ENCODE measurements around the gene GPR31.

Gene GPR31

DNA sequence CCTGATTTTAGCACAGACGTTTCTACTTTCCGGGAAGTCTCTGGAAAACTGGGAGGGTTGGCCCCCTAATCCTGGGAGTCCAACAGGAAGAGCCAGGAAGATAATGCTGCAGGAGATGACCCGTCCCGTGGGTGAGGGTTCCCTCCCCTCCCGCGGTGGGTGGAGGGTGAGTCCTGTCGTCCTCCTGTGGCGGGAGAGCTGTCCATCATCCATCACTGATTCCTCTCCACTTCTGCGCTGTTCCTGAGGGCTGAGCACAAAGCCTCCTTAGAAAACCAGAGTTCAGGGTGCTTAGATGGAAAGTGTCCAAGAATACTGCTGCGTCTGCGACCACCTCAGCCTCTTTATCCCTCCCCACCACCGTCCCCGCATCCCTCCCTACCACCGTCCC lies 40.9 kb downstream of the GPR31 start (continued):
- TF ChIP-seq, protein P1, sequence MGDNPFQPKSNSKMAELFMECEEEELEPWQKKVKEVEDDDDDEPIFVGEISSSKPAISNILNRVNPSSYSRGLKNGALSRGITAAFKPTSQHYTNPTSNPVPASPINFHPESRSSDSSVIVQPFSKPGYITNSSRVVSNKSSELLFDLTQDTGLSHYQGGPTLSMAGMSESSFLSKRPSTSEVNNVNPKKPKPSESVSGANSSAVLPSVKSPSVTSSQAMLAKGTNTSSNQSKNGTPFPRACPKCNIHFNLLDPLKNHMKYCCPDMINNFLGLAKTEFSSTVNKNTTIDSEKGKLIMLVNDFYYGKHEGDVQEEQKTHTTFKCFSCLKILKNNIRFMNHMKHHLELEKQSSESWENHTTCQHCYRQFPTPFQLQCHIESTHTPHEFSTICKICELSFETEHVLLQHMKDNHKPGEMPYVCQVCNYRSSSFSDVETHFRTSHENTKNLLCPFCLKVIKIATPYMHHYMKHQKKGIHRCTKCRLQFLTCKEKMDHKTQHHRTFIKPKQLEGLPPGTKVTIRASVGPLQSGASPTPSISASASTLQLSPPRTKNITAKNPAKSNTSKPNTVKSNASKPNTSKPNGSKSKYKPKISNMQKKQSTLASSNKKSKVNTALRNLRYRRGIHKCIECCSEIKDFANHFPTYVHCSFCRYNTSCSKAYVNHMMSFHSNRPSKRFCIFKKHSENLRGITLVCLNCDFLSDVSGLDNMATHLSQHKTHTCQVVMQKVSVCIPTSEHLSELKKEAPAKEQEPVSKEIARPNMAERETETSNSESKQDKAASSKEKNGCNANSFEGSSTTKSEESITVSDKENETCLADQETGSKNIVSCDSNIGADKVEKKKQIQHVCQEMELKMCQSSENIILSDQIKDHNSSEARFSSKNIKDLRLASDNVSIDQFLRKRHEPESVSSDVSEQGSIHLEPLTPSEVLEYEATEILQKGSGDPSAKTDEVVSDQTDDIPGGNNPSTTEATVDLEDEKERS (tag by site-specific recombination; IDR thresholded peaks at IDR 0.05): no peak
- TF ChIP-seq OSR2 (tag by site-specific recombination; IDR thresholded peaks at IDR 0.05): no peak

DNA sequence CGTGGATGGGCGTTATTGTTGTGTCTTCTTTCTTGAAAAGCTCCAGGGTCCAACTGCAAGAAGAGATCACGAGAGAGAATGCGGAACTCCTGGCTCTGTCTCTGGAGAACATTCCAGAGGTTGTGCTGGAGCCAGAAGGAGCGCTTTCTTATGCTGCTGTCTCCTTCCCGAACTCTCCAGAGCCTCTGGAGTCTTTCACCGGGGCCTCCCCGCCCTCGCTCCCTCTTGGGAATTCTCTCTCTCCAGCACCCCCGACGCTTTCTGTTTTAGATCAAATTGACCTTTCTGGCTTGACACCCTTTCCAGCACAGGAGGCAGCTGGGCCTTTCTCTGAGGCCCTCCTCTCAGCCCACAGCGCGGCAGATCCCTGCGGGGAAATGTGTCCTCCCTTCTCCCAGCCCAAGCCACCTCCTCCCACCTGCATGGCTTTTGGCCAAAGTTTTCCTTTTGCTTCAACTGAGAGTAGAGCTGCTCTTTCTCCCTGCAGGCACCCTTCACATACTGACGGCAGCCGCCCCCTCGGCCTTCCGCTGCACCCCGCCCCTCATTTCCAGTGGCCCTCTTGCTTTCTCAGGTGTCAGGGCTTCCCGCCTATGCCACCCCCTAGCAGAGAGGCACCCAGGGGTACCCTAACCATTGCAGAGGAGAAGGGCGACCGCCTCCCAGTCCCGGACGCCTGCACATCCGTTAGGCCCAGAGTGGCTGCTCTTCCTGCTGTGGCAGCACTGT lies 41.5 kb downstream of the GPR31 start:
- no peak overlapping the region for H3K27ac ChIP-seq (ENCODE audit: extremely low read depth, low read depth, low read length)
- H3K36me3 ChIP-seq (ENCODE audit: control insufficient read depth in 2 of 2, insufficient read depth in 1 of 2, low read length in 2 of 2): no peaks in the 10 kb centered on the region
- no peaks in the 10 kb centered on the region for H3K4me1 ChIP-seq (ENCODE audit: control insufficient read depth, insufficient read depth, low read length)
- no peak overlapping the region for H3K4me3 ChIP-seq (ENCODE audit: low read depth, low read length)
- TF ChIP-seq EGR2 (tag by site-specific recombination; IDR thresholded peaks at IDR 0.05; ENCODE audit: low read depth) (peak; percentile 80), ZFHX2 (tag by site-specific recombination; conservative IDR thresholded peaks at IDR 0.05) (peak; percentile 84)
- TF ChIP-seq, protein P2, sequence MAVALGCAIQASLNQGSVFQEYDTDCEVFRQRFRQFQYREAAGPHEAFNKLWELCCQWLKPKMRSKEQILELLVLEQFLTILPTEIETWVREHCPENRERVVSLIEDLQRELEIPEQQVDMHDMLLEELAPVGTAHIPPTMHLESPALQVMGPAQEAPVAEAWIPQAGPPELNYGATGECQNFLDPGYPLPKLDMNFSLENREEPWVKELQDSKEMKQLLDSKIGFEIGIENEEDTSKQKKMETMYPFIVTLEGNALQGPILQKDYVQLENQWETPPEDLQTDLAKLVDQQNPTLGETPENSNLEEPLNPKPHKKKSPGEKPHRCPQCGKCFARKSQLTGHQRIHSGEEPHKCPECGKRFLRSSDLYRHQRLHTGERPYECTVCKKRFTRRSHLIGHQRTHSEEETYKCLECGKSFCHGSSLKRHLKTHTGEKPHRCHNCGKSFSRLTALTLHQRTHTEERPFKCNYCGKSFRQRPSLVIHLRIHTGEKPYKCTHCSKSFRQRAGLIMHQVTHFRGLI (tag by site-specific recombination; IDR thresholded peaks at IDR 0.05): no peak
- ChIA-PET POLR2A (no interaction called here), CTCF (no interaction called here)
- no peaks in the 10 kb centered on the region for H3K9me3 ChIP-seq (ENCODE audit: control insufficient read depth, insufficient read depth, low read depth, low read length)

DNA sequence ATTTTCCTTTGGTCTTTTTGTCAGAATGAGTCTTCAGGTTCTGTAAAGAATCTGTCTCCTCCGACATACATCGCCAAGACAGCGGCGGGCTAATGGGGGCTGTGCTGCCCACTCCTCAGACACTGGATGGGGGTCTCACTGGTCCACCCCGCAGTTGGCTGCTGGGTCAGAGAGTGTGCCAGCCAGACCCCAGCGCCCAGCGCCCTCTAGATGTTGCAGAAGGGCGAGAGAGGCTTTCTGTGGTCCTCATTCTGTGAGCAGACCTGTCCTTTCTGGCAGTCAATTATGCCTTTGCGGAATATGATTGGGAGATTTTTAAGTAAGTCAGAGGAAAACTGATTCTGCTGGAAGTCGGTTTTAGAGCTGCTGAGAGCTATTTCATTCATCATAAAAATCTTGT lies 42.7 kb downstream of the GPR31 start:
- ChIA-PET POLR2A (no interaction called here), CTCF (no interaction called here)

DNA sequence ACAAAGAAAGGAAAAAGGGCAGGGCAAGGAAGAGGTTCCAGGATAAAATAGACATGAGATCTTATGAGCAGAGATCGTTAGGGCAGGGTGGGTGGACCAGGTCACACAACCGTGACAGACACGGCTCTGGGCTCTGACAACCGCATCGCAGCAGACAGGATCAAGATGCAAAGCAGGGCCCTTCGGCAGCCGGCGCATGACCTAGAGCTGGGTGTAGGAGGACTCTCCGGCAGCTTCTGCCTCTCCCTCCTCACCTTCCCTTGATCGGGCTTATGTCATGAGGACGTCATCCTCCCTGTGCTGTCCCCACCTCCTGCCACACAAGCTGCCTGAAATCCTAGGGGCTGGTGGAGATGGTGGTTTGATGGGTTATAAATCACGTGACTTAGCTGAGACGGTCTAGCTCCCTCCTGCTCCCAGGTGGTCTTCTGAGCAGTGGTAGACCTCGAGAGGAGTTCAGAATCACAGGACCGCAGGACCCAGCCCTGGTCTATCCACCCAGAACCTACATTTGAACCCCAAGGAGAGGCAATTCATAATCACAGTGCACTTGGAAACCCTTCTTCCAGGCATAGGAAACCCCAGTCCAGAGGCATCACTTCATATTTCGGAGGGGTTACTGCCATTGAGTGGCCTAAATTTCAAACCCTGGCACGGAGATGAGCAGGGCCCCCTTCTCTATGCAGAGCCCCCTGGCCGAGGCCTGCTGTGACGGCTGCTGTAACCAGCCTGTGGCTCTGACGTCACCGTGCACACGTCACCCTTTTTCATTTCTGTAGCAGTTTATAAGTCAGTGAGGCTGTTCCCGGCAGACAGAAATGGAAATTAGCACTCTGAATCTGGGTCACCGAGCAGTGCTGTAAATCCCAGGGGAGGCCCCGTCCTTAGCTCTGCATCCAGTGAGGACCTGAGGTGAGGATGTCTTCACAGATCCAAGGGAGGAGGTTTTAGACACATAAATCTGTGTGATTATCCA lies 43.6 kb downstream of the GPR31 start:
- ChIA-PET POLR2A (no interaction called here), CTCF (interaction anchor here (0.7 kb wide), 2 partner anchors 69 to 646 kb away, joined by 3 read pairs; no protein-coding TSS in a partner anchor)
- no peak overlapping the region for H3K4me3 ChIP-seq (ENCODE audit: low read depth, low read length)

More for the DNA sequence above, 42.7 kb downstream of the GPR31 start:
- Histone ChIP-seq H3K4me1 (ENCODE audit: control insufficient read depth, insufficient read depth, low read length) (no peaks in the 10 kb centered on the region), H3K4me3 (ENCODE audit: low read depth, low read length) (no peak overlapping the region), H3K9me3 (ENCODE audit: control insufficient read depth, insufficient read depth, low read depth, low read length) (no peaks in the 10 kb centered on the region), H3K27ac (ENCODE audit: extremely low read depth, low read depth, low read length) (no peak overlapping the region), H3K36me3 (ENCODE audit: control insufficient read depth in 2 of 2, insufficient read depth in 1 of 2, low read length in 2 of 2) (no peaks in the 10 kb centered on the region)
- TF ChIP-seq ZSCAN30 (tag by site-specific recombination; IDR thresholded peaks at IDR 0.05): no peak

DNA sequence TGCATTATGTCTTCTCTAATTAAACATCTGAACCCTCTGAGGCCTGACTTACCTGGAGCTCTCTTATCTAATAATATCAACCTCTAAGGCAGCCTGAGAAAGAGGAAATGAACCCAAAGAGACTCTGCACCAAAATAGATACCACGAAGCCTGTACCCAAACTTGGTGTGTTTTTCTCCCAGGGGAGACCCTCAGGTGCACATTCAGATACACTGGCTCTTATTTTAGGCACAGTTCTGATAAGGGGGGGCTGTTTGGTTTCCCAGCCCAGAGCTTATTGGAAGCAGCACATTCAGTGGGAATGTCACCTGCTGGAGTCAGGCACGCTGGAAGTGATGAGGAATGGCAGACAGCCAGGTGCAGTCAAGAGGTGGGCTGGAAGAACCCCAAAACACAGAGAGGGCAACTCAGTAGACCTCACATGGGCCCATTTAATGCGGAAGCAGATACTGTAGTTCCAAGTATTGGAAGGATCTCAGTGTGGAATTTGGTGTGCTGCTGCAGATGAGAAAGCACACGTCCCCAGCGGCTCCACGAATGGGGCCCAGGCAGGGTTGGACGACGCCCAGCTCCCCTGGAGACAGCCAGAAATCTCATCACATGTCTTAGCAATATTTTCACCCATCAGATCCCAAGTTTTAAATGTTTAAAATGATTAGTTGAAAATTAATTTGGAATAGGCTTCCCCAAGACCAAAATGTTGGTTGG lies 44.6 kb downstream of the GPR31 start:
- H3K4me3 ChIP-seq (ENCODE audit: low read depth, low read length): no peak overlapping the region
- no peaks in the 10 kb centered on the region for H3K4me1 ChIP-seq (ENCODE audit: control insufficient read depth, insufficient read depth, low read length)
- CTCF ChIA-PET: no interaction called here

More for the DNA sequence above, 43.6 kb downstream of the GPR31 start:
- Histone ChIP-seq H3K9me3 (ENCODE audit: control insufficient read depth, insufficient read depth, low read depth, low read length) (no peaks in the 10 kb centered on the region), H3K27ac (ENCODE audit: extremely low read depth, low read depth, low read length) (no peak overlapping the region), H3K4me1 (ENCODE audit: control insufficient read depth, insufficient read depth, low read length) (no peaks in the 10 kb centered on the region), H3K36me3 (ENCODE audit: control insufficient read depth in 2 of 2, insufficient read depth in 1 of 2, low read length in 2 of 2) (no peaks in the 10 kb centered on the region)
- TF ChIP-seq ZNF558 (tag by site-specific recombination; IDR thresholded peaks at IDR 0.05): no peak

More for the DNA sequence above, 44.6 kb downstream of the GPR31 start:
- no peaks in the 10 kb centered on the region for H3K36me3 ChIP-seq (ENCODE audit: control insufficient read depth in 2 of 2, insufficient read depth in 1 of 2, low read length in 2 of 2)
- POLR2A ChIA-PET: no interaction called here
- H3K9me3 ChIP-seq (ENCODE audit: control insufficient read depth, insufficient read depth, low read depth, low read length): no peaks in the 10 kb centered on the region
- no peak overlapping the region for H3K27ac ChIP-seq (ENCODE audit: extremely low read depth, low read depth, low read length)
- TF ChIP-seq, protein P3, sequence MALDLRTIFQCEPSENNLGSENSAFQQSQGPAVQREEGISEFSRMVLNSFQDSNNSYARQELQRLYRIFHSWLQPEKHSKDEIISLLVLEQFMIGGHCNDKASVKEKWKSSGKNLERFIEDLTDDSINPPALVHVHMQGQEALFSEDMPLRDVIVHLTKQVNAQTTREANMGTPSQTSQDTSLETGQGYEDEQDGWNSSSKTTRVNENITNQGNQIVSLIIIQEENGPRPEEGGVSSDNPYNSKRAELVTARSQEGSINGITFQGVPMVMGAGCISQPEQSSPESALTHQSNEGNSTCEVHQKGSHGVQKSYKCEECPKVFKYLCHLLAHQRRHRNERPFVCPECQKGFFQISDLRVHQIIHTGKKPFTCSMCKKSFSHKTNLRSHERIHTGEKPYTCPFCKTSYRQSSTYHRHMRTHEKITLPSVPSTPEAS (tag by site-specific recombination; IDR thresholded peaks at IDR 0.05): no peak
- TF ChIP-seq ZNF23 (tag by site-specific recombination; IDR thresholded peaks at IDR 0.05; ENCODE audit: borderline replicate concordance) (no peak), ZNF548 (tag by site-specific recombination; IDR thresholded peaks at IDR 0.05) (no peak), ZNF404 (tag by site-specific recombination; IDR thresholded peaks at IDR 0.05) (no peak), ZSCAN23 (tag by site-specific recombination; IDR thresholded peaks at IDR 0.05) (no peak), ZNF146 (tag by site-specific recombination; IDR thresholded peaks at IDR 0.05) (no peak), TCF7L2 (IDR thresholded peaks at IDR 0.05; ENCODE audit: borderline replicate concordance, low read depth, low read length) (no peak)
- TF ChIP-seq, protein P4, sequence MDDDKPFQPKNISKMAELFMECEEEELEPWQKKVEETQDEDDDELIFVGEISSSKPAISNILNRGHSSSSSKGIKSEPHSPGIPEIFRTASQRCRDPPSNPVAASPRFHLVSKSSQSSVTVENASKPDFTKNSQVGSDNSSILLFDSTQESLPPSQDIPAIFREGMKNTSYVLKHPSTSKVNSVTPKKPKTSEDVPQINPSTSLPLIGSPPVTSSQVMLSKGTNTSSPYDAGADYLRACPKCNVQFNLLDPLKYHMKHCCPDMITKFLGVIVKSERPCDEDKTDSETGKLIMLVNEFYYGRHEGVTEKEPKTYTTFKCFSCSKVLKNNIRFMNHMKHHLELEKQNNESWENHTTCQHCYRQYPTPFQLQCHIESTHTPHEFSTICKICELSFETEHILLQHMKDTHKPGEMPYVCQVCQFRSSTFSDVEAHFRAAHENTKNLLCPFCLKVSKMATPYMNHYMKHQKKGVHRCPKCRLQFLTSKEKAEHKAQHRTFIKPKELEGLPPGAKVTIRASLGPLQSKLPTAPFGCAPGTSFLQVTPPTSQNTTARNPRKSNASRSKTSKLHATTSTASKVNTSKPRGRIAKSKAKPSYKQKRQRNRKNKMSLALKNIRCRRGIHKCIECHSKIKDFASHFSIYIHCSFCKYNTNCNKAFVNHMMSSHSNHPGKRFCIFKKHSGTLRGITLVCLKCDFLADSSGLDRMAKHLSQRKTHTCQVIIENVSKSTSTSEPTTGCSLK (tag by site-specific recombination; IDR thresholded peaks at IDR 0.05): no peak
